ENCODE measurements around the gene TSPAN16.
"Not testable (repeated sequence)": the region's sequence is repeated elsewhere in the genome, so short reads cannot be mapped to it uniquely, and the experiment has no call there.

The TSPAN16 gene

GRCh38 chr19:11347546-11348039 is 51.6 kb downstream of the TSPAN16 start:
- DNase-seq, result no peak

GRCh38 chr19:11349171-11349570 is 53.2 kb downstream of the TSPAN16 start:
- no peak for DNase-seq

GRCh38 chr19:11354102-11354501 is 58.1 kb downstream of the TSPAN16 start:
- not testable (repeated sequence) for DNase-seq

- peak; percentile 90 for DNase-seq
Measured at GRCh38 chr19:11355160-11356073, 59.5 kb downstream of the TSPAN16 start, which contains the start of gene PLPPR2. TSS of gene PLPPR2 (plus strand) at chr19:11355432. CDS start at chr19:11357674, 2,242 bp downstream.

GRCh38 chr19:11356074-11356397 is 60.1 kb downstream of the TSPAN16 start:
- no peak for DNase-seq

- DNase-seq, result no peak
Measured at GRCh38 chr19:11356676-11357550, 61.0 kb downstream of the TSPAN16 start.

GRCh38 chr19:11359421-11359820 is 63.5 kb downstream of the TSPAN16 start:
- no peak for DNase-seq

- DNase-seq, result peak; percentile 53
Measured at GRCh38 chr19:11361037-11361770, 65.2 kb downstream of the TSPAN16 start.

GRCh38 chr19:11361771-11362731 is 66.1 kb downstream of the TSPAN16 start:
- no peak for DNase-seq

GRCh38 chr19:11363881-11364280 is 67.9 kb downstream of the TSPAN16 start:
- DNase-seq, result no peak

- DNase-seq, result no peak
Measured at GRCh38 chr19:11364296-11364904, 68.4 kb downstream of the TSPAN16 start.

GRCh38 chr19:11364935-11365334 is 69.0 kb downstream of the TSPAN16 start:
- no peak for DNase-seq
